Choroid plexus epithelial cell (primary cell): Measurements from ENCODE around the gene TNRC6C.

Experiments
- DNase-seq: peaks from one replicate; pipeline ENCODE4 v3.0.0-alpha.2; 2010; ENCODE audit warnings: low read depth
- H3K4me3 ChIP-seq: 2 replicates; pipeline ENCODE4 v1.5.1; 2011; ENCODE audit warnings: low read depth, mild to moderate bottlenecking, control low read depth, low read length, moderate library complexity
- TF ChIP-seq, protein P1 (sequence below): conservative IDR thresholded peaks from 2 replicates; pipeline ENCODE4 v1.5.1; 2011; ENCODE audit warnings: low read depth, mild to moderate bottlenecking, control low read depth, inconsistent platforms, low read length, moderate library complexity

Gene TNRC6C

DNA sequence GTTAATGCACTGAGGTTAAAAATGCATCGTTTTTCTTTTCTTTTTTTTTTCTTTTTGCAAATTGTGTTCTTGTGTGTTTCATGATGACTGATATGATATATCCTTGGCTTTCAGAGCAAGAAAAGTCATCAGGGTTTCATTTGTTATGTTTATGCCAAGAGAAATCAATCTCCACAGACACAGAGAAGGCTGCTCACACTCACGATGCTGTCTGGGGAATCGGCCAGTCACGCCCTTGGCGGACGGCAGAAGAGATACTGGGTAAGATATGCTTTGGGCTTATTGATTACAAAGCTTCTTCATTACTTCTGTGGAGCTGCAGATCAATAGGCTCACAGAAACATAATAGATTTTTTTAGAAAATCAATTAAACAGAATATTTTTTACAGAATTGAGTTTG lies 42.2 kb upstream of the TNRC6C start:
- DNase-seq, result no peak
- TF ChIP-seq, protein P1, sequence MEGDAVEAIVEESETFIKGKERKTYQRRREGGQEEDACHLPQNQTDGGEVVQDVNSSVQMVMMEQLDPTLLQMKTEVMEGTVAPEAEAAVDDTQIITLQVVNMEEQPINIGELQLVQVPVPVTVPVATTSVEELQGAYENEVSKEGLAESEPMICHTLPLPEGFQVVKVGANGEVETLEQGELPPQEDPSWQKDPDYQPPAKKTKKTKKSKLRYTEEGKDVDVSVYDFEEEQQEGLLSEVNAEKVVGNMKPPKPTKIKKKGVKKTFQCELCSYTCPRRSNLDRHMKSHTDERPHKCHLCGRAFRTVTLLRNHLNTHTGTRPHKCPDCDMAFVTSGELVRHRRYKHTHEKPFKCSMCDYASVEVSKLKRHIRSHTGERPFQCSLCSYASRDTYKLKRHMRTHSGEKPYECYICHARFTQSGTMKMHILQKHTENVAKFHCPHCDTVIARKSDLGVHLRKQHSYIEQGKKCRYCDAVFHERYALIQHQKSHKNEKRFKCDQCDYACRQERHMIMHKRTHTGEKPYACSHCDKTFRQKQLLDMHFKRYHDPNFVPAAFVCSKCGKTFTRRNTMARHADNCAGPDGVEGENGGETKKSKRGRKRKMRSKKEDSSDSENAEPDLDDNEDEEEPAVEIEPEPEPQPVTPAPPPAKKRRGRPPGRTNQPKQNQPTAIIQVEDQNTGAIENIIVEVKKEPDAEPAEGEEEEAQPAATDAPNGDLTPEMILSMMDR, result no peak
- no peak overlapping the region for H3K4me3 ChIP-seq

DNA sequence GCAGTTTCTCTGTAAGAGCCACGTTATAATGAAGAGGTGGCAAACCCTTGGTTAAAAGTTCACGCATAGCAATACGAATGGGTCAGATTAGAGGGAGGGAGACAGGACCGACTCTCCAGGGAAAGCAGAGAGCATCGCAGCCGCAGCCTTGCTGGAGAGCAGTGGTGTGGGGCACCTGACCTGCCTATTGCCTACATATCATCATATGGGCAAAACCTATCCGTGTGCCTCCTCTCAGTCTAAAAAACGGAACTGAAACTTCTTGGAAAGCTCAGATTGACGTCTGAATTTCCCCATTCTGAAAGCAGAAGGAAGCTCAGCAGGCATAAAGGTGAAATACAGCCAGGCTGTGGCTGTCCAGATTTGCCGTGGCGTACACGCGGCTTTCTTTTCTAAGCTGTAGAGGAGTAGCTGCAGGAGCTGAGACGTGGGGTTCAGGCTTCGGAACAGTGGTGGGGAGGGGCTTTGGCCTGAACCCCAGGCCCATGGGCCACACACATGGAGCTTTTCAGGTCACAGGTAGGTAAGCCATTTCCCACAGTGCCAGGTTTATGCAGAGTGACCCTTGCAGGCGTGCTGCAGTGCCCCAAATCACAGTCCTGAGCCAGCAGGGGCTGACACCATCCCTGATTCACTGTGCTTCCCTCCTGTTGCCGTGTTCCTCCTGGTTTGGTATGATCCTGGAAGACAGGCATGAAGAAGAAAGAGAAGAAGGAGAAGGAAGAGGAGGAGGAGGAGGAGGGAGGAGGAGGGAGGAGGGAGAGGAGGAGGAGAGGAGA lies 41.6 kb upstream of the TNRC6C start:
- no peak for DNase-seq
- H3K4me3 ChIP-seq, result no peak overlapping the region
- TF ChIP-seq, protein P1, result no peak

DNA sequence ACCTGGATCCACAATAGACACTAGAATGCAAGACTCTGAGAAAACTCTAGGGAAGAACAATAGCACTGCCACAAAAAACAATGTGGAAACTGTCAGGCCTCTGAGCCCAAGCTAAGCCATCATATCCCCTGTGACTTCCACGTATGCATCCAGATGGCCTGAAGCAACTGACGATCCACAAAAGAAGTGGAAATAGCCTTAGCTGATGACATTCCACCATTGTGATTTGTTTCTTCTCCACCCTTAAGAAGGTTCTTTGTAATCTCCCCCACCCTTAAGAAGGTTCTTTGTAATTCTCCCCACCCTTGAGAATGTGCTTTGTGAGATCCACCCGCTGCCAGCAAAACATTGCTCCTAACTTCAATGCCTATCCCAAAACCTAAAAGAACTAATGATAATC lies 39.2 kb upstream of the TNRC6C start:
- H3K4me3 ChIP-seq, result no peak overlapping the region
- TF ChIP-seq, protein P1, result no peak
- DNase-seq, result no peak

DNA sequence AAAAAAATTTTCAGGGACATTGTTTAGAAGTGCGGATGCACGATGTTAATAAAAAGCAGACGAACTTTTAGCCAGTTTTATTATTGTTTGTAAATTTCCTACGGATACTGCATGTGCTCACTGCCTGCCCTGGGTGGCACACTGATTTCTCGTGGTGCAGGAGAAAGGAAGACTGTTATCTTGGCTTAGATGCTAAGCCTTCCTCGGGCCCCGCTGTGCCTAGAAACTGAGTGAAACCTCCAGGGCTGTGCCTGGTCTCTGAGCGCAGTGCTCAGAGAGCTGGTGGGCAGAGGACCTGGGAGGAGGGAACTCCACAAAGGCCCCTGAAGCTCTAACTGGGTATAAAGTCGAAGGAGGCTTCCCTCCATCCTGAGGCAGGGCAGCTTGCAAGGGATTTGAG lies 35.4 kb upstream of the TNRC6C start:
- no peak for DNase-seq

DNA sequence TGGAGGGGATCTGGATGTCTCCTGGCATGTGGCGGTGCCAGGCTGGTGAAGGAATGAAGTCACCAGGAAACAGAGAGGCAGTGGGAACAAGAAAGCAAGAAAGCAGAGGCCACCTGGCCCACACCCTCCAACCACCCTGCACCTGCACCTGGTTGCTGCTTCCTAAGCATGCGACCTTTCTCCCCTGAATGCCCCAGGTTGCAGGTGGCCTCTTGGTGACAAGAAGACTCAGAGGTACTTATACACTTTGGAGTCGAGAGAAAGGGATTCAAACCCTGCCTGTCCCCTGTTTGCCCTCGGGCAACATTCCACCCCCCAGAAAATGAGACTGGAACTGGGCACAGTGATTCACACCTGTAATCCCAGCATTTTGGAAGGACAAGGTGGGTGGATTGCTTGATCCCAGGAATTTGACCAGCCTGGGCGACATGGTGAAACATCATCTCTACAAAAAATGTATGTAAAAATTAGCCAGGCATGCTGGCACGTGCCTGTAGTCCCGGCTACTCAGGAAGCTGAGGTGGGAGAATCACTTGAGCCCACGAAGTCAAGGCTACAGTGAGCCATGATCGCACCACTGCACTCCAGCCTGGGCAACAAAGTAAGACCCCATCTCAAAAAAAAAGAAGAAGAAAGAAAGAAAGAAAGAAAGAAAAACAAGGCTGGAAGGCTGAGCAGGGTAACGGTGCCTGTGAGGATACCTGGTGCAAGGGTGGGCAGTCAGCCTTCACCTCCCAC lies 34.6 kb upstream of the TNRC6C start:
- no peak overlapping the region for H3K4me3 ChIP-seq
- TF ChIP-seq, protein P1, result no peak
- DNase-seq, result no peak

More for the DNA sequence above, 35.4 kb upstream of the TNRC6C start:
- TF ChIP-seq, protein P1, result no peak
- no peak overlapping the region for H3K4me3 ChIP-seq

DNA sequence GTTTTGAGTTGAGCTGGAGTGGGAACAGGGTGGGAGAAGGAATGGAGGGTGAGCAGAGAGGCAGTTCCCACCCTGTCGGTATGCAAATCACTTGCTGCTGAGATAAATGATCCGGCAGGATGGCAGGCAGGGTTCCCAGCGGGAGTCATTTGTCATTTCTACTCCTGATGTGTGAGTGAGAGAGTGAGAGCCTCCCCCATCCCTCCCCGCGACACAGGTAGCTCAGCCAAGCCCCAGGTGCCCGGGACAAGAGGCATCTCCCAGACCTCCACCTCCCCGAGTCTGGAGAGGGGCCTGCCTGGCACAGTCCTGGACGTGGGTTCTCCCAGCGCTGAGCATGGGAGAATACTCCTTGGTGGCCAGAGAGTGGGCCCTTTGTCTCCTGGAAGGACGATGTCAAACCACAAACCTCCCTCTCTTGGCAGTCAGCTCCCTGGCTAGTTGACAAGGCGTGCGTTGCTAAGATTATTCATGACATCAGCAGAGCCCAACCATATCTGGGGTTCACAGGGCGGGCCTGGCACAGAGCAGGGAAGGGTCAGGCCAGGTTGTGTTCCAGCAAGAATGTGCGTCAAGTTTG lies 33.7 kb upstream of the TNRC6C start:
- peak; percentile 37 for DNase-seq
- TF ChIP-seq, protein P1, result no peak
- no peak overlapping the region for H3K4me3 ChIP-seq
